ENCODE data around the gene PPP2R5A. TPM values are rescaled to one million over a fixed set of nuclear protein-coding genes. Genes with fewer than 3 reads are reported as not detected.

PPP2R5A gene
- total and polyA plus RNA-seq, 2 of the 13 experiments (the other 11 are each of a cell fraction or from before 2014, with no cell fraction given): 22.0 to 31.4 TPM

GRCh38 chr1:212254853-212255363 lies 30.3 kb upstream of the PPP2R5A start (continued):
- TF ChIP-seq ZBTB33 (CRISPR knock-in tag; IDR thresholded peaks at IDR 0.05) (no peak), RBFOX2 (IDR thresholded peaks at IDR 0.05; ENCODE audit: low read depth, low read length) (no peak), ZNF282 (IDR thresholded peaks at IDR 0.05; ENCODE audit: partially characterized antibody) (no peak), HOXA3 (CRISPR knock-in tag; IDR thresholded peaks at IDR 0.05) (peak; percentile 87), ZHX1 (CRISPR knock-in tag; IDR thresholded peaks at IDR 0.05; ENCODE audit: low read depth) (0 out of 2 replicates have a peak, but pooled peaks have one; percentile 31), EP300 (IDR thresholded peaks at IDR 0.05; ENCODE audit: low read depth in 2 of 2, low read length in 2 of 2) (peak; percentile 66 to 86), EP300 (CRISPR knock-in tag; IDR thresholded peaks at IDR 0.05; ENCODE audit: borderline replicate concordance) (peak; percentile 90), MAZ (IDR thresholded peaks at IDR 0.05; ENCODE audit: borderline replicate concordance, low read depth, low read length) (no peak), MAZ (CRISPR knock-in tag; IDR thresholded peaks at IDR 0.05; ENCODE audit: low read depth) (no peak), CREM (IDR thresholded peaks at IDR 0.05) (peak; percentile 71), CREM (CRISPR knock-in tag; IDR thresholded peaks at IDR 0.05) (no peak), RNF2 (conservative IDR thresholded peaks at IDR 0.05; ENCODE audit: low read depth) (no peak), ZNF563 (CRISPR knock-in tag; IDR thresholded peaks at IDR 0.05) (no peak), YEATS2 (CRISPR knock-in tag; IDR thresholded peaks at IDR 0.05; ENCODE audit: borderline replicate concordance) (peak; percentile 2; the same call in 1 of the 2 replicates), CREB1 (IDR thresholded peaks at IDR 0.05) (peak; percentile 38; the same call in 1 of the 2 replicates), CREB1 (CRISPR knock-in tag; IDR thresholded peaks at IDR 0.05) (peak; percentile 55; the same call in 1 of the 2 replicates), ZKSCAN8 (CRISPR knock-in tag; IDR thresholded peaks at IDR 0.05; ENCODE audit: borderline replicate concordance) (peak; percentile 57; the same call in 1 of the 2 replicates), ARNT2 (CRISPR knock-in tag; IDR thresholded peaks at IDR 0.05; ENCODE audit: low read depth) (no peak)
- TF ChIP-seq, protein P1, sequence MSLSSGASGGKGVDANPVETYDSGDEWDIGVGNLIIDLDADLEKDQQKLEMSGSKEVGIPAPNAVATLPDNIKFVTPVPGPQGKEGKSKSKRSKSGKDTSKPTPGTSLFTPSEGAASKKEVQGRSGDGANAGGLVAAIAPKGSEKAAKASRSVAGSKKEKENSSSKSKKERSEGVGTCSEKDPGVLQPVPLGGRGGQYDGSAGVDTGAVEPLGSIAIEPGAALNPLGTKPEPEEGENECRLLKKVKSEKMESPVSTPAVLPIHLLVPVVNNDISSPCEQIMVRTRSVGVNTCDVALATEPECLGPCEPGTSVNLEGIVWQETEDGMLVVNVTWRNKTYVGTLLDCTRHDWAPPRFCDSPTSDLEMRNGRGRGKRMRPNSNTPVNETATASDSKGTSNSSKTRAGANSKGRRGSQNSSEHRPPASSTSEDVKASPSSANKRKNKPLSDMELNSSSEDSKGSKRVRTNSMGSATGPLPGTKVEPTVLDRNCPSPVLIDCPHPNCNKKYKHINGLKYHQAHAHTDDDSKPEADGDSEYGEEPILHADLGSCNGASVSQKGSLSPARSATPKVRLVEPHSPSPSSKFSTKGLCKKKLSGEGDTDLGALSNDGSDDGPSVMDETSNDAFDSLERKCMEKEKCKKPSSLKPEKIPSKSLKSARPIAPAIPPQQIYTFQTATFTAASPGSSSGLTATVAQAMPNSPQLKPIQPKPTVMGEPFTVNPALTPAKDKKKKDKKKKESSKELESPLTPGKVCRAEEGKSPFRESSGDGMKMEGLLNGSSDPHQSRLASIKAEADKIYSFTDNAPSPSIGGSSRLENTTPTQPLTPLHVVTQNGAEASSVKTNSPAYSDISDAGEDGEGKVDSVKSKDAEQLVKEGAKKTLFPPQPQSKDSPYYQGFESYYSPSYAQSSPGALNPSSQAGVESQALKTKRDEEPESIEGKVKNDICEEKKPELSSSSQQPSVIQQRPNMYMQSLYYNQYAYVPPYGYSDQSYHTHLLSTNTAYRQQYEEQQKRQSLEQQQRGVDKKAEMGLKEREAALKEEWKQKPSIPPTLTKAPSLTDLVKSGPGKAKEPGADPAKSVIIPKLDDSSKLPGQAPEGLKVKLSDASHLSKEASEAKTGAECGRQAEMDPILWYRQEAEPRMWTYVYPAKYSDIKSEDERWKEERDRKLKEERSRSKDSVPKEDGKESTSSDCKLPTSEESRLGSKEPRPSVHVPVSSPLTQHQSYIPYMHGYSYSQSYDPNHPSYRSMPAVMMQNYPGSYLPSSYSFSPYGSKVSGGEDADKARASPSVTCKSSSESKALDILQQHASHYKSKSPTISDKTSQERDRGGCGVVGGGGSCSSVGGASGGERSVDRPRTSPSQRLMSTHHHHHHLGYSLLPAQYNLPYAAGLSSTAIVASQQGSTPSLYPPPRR (CRISPR knock-in tag; IDR thresholded peaks at IDR 0.05; ENCODE audit: borderline replicate concordance): peak; percentile 83

Measured in HepG2 (cell line).